ENCODE measurements around the gene PITX2.

PITX2 gene

DNA sequence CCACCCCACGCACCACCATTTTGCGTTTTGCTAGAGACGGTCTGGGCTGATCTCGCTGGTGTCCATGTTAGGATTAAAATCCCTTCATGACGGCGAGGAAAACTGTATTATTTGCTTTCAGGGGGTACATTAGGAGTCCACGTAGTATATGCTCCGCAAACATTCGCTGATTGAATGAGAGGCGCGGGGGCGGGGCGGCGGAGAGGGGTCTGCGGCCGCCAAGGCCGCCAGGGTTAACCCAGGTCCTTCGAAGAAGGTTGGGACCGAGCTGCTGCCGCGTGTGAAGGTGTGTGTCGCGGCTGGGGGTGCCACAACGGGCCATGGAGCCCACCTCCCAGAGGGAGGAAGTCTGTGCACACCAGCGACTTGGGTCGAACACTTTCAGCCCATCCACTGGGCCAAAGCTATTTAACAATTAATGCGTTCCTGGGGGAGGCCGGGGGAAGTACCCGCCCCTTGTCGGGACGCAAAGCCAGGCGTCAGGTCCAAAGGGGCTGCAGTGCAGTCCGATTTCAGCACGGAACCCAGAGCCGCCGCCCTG is 6.4 kb upstream of the PITX2 start:
- Histone ChIP-seq H3K9me2 (replicated peaks; ENCODE audit: insufficient read depth, low read length) (no peaks in the 10 kb centered on the region), H3F3A (ENCODE audit: insufficient read depth, low read length) (no peaks in the 10 kb centered on the region), H3K9me3 (replicated peaks; ENCODE audit: insufficient read depth, low read length) (no peaks in the 10 kb centered on the region), H3K79me2 (ENCODE audit: low read length) (no peaks in the 10 kb centered on the region), H3K4me2 (ENCODE audit: low read depth, low read length) (no peak overlapping the region), H3K4me1 (ENCODE audit: low read length) (no peaks in the 10 kb centered on the region), H3K27me3 (replicated peaks; ENCODE audit: insufficient read depth, low read length) (no peaks in the 10 kb centered on the region), H3K4me3 (ENCODE audit: low read length) (no peak overlapping the region), H3K36me3 (replicated peaks; ENCODE audit: insufficient read depth, low read length) (no peaks in the 10 kb centered on the region), H3K9ac (ENCODE audit: low read length) (no peak overlapping the region), H2AFZ (ENCODE audit: low read length) (no peak overlapping the region), H4K20me1 (ENCODE audit: insufficient read depth, low read length) (no peaks in the 10 kb centered on the region), H3K27ac (ENCODE audit: low read length) (no peak overlapping the region)
- TF ChIP-seq EZH2 (optimal IDR thresholded peaks at IDR 0.05; ENCODE audit: low read depth, low read length) (no peak), EZH2phosphoT487 (IDR thresholded peaks at IDR 0.05; ENCODE audit: low read length) (no peak)
- TF ChIP-seq, protein P1, sequence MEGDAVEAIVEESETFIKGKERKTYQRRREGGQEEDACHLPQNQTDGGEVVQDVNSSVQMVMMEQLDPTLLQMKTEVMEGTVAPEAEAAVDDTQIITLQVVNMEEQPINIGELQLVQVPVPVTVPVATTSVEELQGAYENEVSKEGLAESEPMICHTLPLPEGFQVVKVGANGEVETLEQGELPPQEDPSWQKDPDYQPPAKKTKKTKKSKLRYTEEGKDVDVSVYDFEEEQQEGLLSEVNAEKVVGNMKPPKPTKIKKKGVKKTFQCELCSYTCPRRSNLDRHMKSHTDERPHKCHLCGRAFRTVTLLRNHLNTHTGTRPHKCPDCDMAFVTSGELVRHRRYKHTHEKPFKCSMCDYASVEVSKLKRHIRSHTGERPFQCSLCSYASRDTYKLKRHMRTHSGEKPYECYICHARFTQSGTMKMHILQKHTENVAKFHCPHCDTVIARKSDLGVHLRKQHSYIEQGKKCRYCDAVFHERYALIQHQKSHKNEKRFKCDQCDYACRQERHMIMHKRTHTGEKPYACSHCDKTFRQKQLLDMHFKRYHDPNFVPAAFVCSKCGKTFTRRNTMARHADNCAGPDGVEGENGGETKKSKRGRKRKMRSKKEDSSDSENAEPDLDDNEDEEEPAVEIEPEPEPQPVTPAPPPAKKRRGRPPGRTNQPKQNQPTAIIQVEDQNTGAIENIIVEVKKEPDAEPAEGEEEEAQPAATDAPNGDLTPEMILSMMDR (IDR thresholded peaks at IDR 0.05; ENCODE audit: low read length), result no peak
- no peak for DNase-seq

GRCh38 chr4:110628663-110629213 is 5.9 kb upstream of the PITX2 start:
- Histone ChIP-seq H3K9me3 (replicated peaks; ENCODE audit: insufficient read depth, low read length) (no peaks in the 10 kb centered on the region), H3K4me2 (ENCODE audit: low read depth, low read length) (no peak overlapping the region), H3K36me3 (replicated peaks; ENCODE audit: insufficient read depth, low read length) (no peaks in the 10 kb centered on the region), H3K79me2 (ENCODE audit: low read length) (no peaks in the 10 kb centered on the region), H3F3A (ENCODE audit: insufficient read depth, low read length) (no peaks in the 10 kb centered on the region), H3K9me2 (replicated peaks; ENCODE audit: insufficient read depth, low read length) (no peaks in the 10 kb centered on the region), H3K4me1 (ENCODE audit: low read length) (no peaks in the 10 kb centered on the region), H4K20me1 (ENCODE audit: insufficient read depth, low read length) (no peaks in the 10 kb centered on the region), H2AFZ (ENCODE audit: low read length) (no peak overlapping the region), H3K27me3 (replicated peaks; ENCODE audit: insufficient read depth, low read length) (no peaks in the 10 kb centered on the region), H3K27ac (ENCODE audit: low read length) (no peak overlapping the region), H3K4me3 (ENCODE audit: low read length) (no peak overlapping the region), H3K9ac (ENCODE audit: low read length) (no peak overlapping the region)
- TF ChIP-seq, protein P1 (IDR thresholded peaks at IDR 0.05; ENCODE audit: low read length), result no peak
- no peak for TF ChIP-seq EZH2 (optimal IDR thresholded peaks at IDR 0.05; ENCODE audit: low read depth, low read length)
- TF ChIP-seq EZH2phosphoT487 (IDR thresholded peaks at IDR 0.05; ENCODE audit: low read length), result no peak
- DNase-seq, result no peak

DNA sequence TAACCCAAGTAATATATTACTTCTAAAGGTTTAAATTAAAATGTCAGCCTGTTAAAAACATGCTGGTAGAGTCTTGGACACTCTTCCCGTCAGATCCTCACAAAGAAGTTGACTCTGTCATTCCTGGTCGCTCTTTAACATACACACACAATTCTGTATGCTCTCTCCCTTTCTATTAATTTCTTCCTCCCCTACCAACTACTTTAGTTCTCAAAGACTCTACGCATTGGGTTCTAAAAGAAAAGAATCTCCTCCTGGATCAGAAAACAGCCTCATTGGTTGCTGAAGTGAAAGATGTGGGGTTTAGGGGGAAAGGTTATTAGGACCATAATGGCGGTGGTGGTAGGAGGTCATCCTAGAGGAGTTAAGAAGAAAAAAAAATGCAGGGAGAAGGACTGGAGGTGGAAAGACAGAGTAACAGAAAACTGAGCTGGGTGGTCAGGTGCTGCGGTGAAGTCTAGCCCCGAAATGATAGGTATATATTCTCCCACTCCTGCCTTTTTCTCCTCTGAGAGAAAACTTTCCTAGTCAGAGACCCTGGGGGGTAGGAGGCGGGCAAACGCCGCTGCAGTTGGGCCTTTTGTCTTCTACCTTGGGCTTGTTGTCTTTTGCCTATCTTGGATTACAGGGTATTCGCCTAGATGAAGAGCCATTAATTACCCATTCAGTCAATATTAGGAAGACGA is 5.2 kb upstream of the PITX2 start:
- no peaks in the 10 kb centered on the region for H4K20me1 ChIP-seq (ENCODE audit: insufficient read depth, low read length)
- TF ChIP-seq EZH2 (optimal IDR thresholded peaks at IDR 0.05; ENCODE audit: low read depth, low read length) (no peak), EZH2phosphoT487 (IDR thresholded peaks at IDR 0.05; ENCODE audit: low read length) (no peak)
- TF ChIP-seq, protein P1 (IDR thresholded peaks at IDR 0.05; ENCODE audit: low read length), result no peak
- no peaks in the 10 kb centered on the region for H3K9me2 ChIP-seq (replicated peaks; ENCODE audit: insufficient read depth, low read length)
- no peaks in the 10 kb centered on the region for H3K9me3 ChIP-seq (replicated peaks; ENCODE audit: insufficient read depth, low read length)
- no peaks in the 10 kb centered on the region for H3K4me1 ChIP-seq (ENCODE audit: low read length)
- H3K79me2 ChIP-seq (ENCODE audit: low read length), result no peaks in the 10 kb centered on the region
- no peak overlapping the region for H3K27ac ChIP-seq (ENCODE audit: low read length)
- DNase-seq, result no peak
- H3F3A ChIP-seq (ENCODE audit: insufficient read depth, low read length), result no peaks in the 10 kb centered on the region
- H2AFZ ChIP-seq (ENCODE audit: low read length), result no peak overlapping the region
- H3K9ac ChIP-seq (ENCODE audit: low read length), result no peak overlapping the region
- H3K4me2 ChIP-seq (ENCODE audit: low read depth, low read length), result no peak overlapping the region
- H3K4me3 ChIP-seq (ENCODE audit: low read length), result no peak overlapping the region
- H3K36me3 ChIP-seq (replicated peaks; ENCODE audit: insufficient read depth, low read length), result no peaks in the 10 kb centered on the region
- H3K27me3 ChIP-seq (replicated peaks; ENCODE audit: insufficient read depth, low read length), result no peaks in the 10 kb centered on the region
